ENCODE measurements around the gene GALNT2.

GRCh38 chr1:230248016-230248888 is 181.2 kb downstream of the GALNT2 start:
- TF ChIP-seq CTCF (conservative IDR thresholded peaks at IDR 0.05; ENCODE audit: low read length) (no peak), EZH2phosphoT487 (IDR thresholded peaks at IDR 0.05; ENCODE audit: borderline replicate concordance) (no peak)
